Esophagus squamous epithelium (tissue), 4 donors: Measurements from ENCODE around the gene MOSMO.

Source experiments
- CTCF ChIP-seq, 6 experiments: fragments of 450-650 bp in 4 of 6; fragments of 200-600 bp in 2 of 6; sonication (generic) in 2 of 6; IDR thresholded peaks; one replicate each; pipeline ENCODE4 v1.5.1; 2016 to 2019; ENCODE audit warnings: antibody characterized with exemption in 6 of 6, mild to moderate bottlenecking in 4 of 6, moderate library complexity in 4 of 6
- POLR2A ChIP-seq, 4 donors: fragments of 450-650 bp; IDR thresholded peaks; one replicate each; pipeline ENCODE4 v1.6.1; 2017; ENCODE audit warnings: antibody characterized with exemption in 4 of 4, mild to moderate bottlenecking in 4 of 4, moderate library complexity in 3 of 4

- TF ChIP-seq CTCF (IDR thresholded peaks at IDR 0.05) (no peak), POLR2A (IDR thresholded peaks at IDR 0.05) (no peak)
Measured at GRCh38 chr16:22023505-22023904, 15.6 kb downstream of the MOSMO start.
